Cardiac fibroblast (primary cell): ENCODE results near the gene PTPN11.
"Not testable (repeated sequence)": the region's sequence is repeated elsewhere in the genome, so short reads cannot be mapped to it uniquely, and the experiment has no call there.

Experiments used
- DNase-seq, 2 donors: peaks; one replicate each; pipeline versions ENCODE4 v3.0.0 to v3.0.0-alpha.2; 2010; ENCODE audit warnings: low read depth in 2 of 2
- H3K4me3 ChIP-seq, 2 donors: replicated peaks in 1 of 2; 1 replicate in 1 of 2; 2 replicates in 1 of 2; pipeline ENCODE4 v1.5.1; 2011; ENCODE audit warnings: low read depth in 2 of 2, low read length in 2 of 2, mild to moderate bottlenecking in 2 of 2, moderate library complexity in 1 of 2
- CTCF ChIP-seq: IDR thresholded peaks from one replicate; pipeline ENCODE4 v1.5.1; 2011; ENCODE audit warnings: low read depth, mild to moderate bottlenecking, low read length, inconsistent platforms

Gene PTPN11

GRCh38 chr12:112413855-112414625 lies 4.7 kb upstream of the PTPN11 start:
- TF ChIP-seq CTCF: no peak
- no peak overlapping the region for H3K4me3 ChIP-seq
- DNase-seq: no peak

GRCh38 chr12:112415457-112415856 lies 3.3 kb upstream of the PTPN11 start:
- not testable (repeated sequence) for DNase-seq, H3K4me3 ChIP-seq

- peak overlapping the region; percentile 81 to 95 for H3K4me3 ChIP-seq
- DNase-seq: no peak
- TF ChIP-seq CTCF: no peak
These were observed 507 bp upstream of the PTPN11 start for GRCh38 chr12:112418273-112418607.

- peak; percentile 87 to 91 for DNase-seq
- peak overlapping the region; percentile 81 to 95 for H3K4me3 ChIP-seq
- no peak for TF ChIP-seq CTCF
These were observed 768 bp downstream of the PTPN11 start for GRCh38 chr12:112419297-112420133.

GRCh38 chr12:112420740-112421139 lies 2.0 kb downstream of the PTPN11 start:
- no peak for DNase-seq
- no peak overlapping the region for H3K4me3 ChIP-seq
- TF ChIP-seq CTCF: no peak

- TF ChIP-seq CTCF: no peak
- H3K4me3 ChIP-seq: no peak overlapping the region
- DNase-seq: no peak
These were observed 2.6 kb downstream of the PTPN11 start for GRCh38 chr12:112421363-112421762.

GRCh38 chr12:112422531-112422930 lies 3.8 kb downstream of the PTPN11 start:
- peak; percentile 29 to 49 for DNase-seq
- TF ChIP-seq CTCF: no peak

More at GRCh38 chr12:112422531-112422930, 3.8 kb downstream of the PTPN11 start:
- H3K4me3 ChIP-seq: no peak overlapping the region
